Neuronal stem cell (in vitro differentiated cells): Measurements from ENCODE around the gene COL11A1.

Experiments
- DNase-seq: peaks from one replicate; pipeline ENCODE4 v3.0.0-alpha.2; 2013; ENCODE audit warnings: low spot score
- H2AFZ ChIP-seq: one replicate; pipeline ENCODE4 v1.6.1; 2013; ENCODE audit warnings: mild to moderate bottlenecking, low read length, inconsistent platforms
- H2AK5ac ChIP-seq: 2 replicates; pipeline ENCODE4 v1.6.1; 2013; ENCODE audit warnings: low read depth, mild to moderate bottlenecking, inconsistent platforms, low read length, moderate library complexity, mixed read lengths
- H2BK120ac ChIP-seq: 2 replicates; pipeline ENCODE4 v1.6.1; 2013; ENCODE audit warnings: low read depth, mild to moderate bottlenecking, inconsistent platforms, low read length, moderate library complexity, mixed read lengths
- H2BK12ac ChIP-seq: one replicate; pipeline ENCODE4 v1.6.1; 2013; ENCODE audit warnings: low read length, inconsistent platforms
- H2BK15ac ChIP-seq: 2 replicates; pipeline ENCODE4 v1.6.1; 2013; ENCODE audit warnings: mild to moderate bottlenecking, low read length, inconsistent platforms, mixed read lengths
- H2BK5ac ChIP-seq: one replicate; pipeline ENCODE4 v1.6.1; 2013; ENCODE audit warnings: inconsistent platforms, mild to moderate bottlenecking, low read length, moderate library complexity
- H3K14ac ChIP-seq: one replicate; pipeline ENCODE4 v1.6.1; 2013; ENCODE audit warnings: low read length, inconsistent platforms
- H3K18ac ChIP-seq: 2 replicates; pipeline ENCODE4 v1.6.1; 2013; ENCODE audit warnings: low read length, inconsistent platforms
- H3K23ac ChIP-seq: 2 replicates; pipeline ENCODE4 v1.6.1; 2013; ENCODE audit warnings: low read depth, mild to moderate bottlenecking, mixed read lengths, low read length, inconsistent platforms; ENCODE audit not compliant: poor library complexity
- H3K27ac ChIP-seq: replicated peaks from 3 replicates; pipeline ENCODE4 v1.5.1; 2013; ENCODE audit warnings: low read length, inconsistent platforms
- H3K27me3 ChIP-seq, 3 experiments: 2 replicates each; pipeline ENCODE4 v1.6.1; 2013; ENCODE audit warnings: low read length in 3 of 3, mild to moderate bottlenecking in 2 of 3, inconsistent platforms in 1 of 3, low read depth in 1 of 3, mixed read lengths in 1 of 3, moderate library complexity in 1 of 3; ENCODE audit not compliant: control insufficient read depth in 3 of 3, insufficient read depth in 3 of 3
- H3K36me3 ChIP-seq, 2 donors: replicated peaks in 1 of 2; 2 replicates each; pipeline ENCODE4 v1.6.1; 2013; ENCODE audit warnings: low read length in 2 of 2; ENCODE audit not compliant: control insufficient read depth in 2 of 2, insufficient read depth in 2 of 2
- H3K4ac ChIP-seq: 2 replicates; pipeline ENCODE4 v1.6.1; 2013; ENCODE audit warnings: inconsistent platforms, mild to moderate bottlenecking, low read length, moderate library complexity
- H3K4me1 ChIP-seq, 2 donors: 1 replicate in 1 of 2; 2 replicates in 1 of 2; pipeline ENCODE4 v1.6.1; 2013; ENCODE audit warnings: low read length in 2 of 2, low read depth in 1 of 2; ENCODE audit not compliant: control insufficient read depth in 2 of 2, insufficient read depth in 1 of 2
- H3K4me2 ChIP-seq: one replicate; pipeline ENCODE4 v1.6.1; 2013; ENCODE audit warnings: mild to moderate bottlenecking, low read length, inconsistent platforms; ENCODE audit not compliant: insufficient read depth, poor library complexity, severe bottlenecking
- H3K4me3 ChIP-seq, 2 donors: 2 replicates each; pipeline ENCODE4 v1.5.1; 2013; ENCODE audit warnings: low read length in 2 of 2, mild to moderate bottlenecking in 2 of 2, inconsistent platforms in 1 of 2, moderate library complexity in 1 of 2
- H3K79me1 ChIP-seq: one replicate; pipeline ENCODE4 v1.6.1; 2013; ENCODE audit warnings: low read depth, mild to moderate bottlenecking, inconsistent platforms, low read length, moderate library complexity
- H3K9ac ChIP-seq: one replicate; pipeline ENCODE4 v1.6.1; 2013; ENCODE audit warnings: mild to moderate bottlenecking, low read depth, low read length, inconsistent platforms; ENCODE audit not compliant: poor library complexity
- H3K9me3 ChIP-seq, 2 donors: replicated peaks in 1 of 2; 2 replicates each; pipeline versions ENCODE3 to v1.6.1; 2013; ENCODE audit warnings: low read length in 2 of 2, mild to moderate bottlenecking in 2 of 2, inconsistent platforms in 1 of 2, low read depth in 1 of 2, mixed read lengths in 1 of 2, moderate library complexity in 1 of 2; ENCODE audit not compliant: control insufficient read depth in 2 of 2, insufficient read depth in 1 of 2
- H4K8ac ChIP-seq: one replicate; pipeline ENCODE4 v1.6.1; 2013; ENCODE audit warnings: low read depth, mild to moderate bottlenecking, inconsistent platforms, low read length, moderate library complexity
- H4K91ac ChIP-seq: one replicate; pipeline ENCODE4 v1.6.1; 2013; ENCODE audit warnings: low read length, low read depth, mild to moderate bottlenecking, inconsistent platforms; ENCODE audit not compliant: poor library complexity
- WGBS, 2 donors: extraction: QIAGEN DNeasy Blood & Tissue Kit; methylation state at CpG; one replicate each; pipeline ENCODE4 v1.1.7; 2013; ENCODE audit warnings: missing lambda C conversion rate in 2 of 2, mixed read lengths in 1 of 2; ENCODE audit not compliant: insufficient read length in 2 of 2, insufficient replicate concordance in 1 of 2; ENCODE audit errors: extremely low coverage in 2 of 2; 5-methylcytosine and 5-hydroxymethylcytosine counted together

COL11A1 gene

DNA sequence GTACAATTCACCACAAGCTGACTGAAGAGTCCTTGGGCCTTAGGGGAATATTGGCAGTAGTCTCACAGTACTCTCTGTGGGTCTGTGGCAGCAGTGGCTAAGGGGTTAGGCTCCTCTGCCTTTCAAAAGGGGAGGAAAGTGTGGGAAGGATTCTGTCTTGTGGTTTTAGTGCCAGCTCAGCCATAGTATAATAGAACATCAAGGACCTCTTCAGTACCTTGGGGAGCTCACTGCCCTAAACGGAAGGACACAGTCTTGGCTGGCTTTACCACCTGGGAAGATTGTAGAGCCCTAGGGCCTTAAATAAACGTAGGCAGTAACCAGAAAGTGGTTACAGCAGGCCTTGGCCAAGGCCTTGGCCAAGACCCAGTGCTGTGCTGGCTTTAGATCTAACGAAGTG, 265.7 kb downstream of the COL11A1 start:
- Histone ChIP-seq H3K4me3 (no peak overlapping the region), H3K14ac (no peak overlapping the region), H3K4ac (no peak overlapping the region)

GRCh38 chr1:102840741-102841140, 267.6 kb downstream of the COL11A1 start:
- Histone ChIP-seq H3K27me3 (no peaks in the 10 kb centered on the region), H3K27ac (no peak overlapping the region), H3K4me2 (no peak overlapping the region), H3K9me3 (no peaks in the 10 kb centered on the region), H2BK120ac (no peak overlapping the region), H4K8ac (no peak overlapping the region), H3K4ac (no peak overlapping the region), H3K14ac (no peak overlapping the region), H3K4me3 (no peak overlapping the region), H3K79me1 (no peaks in the 10 kb centered on the region), H3K4me1 (no peaks in the 10 kb centered on the region), H2BK12ac (no peak overlapping the region), H4K91ac (no peak overlapping the region), H3K23ac (no peak overlapping the region), H3K18ac (no peak overlapping the region), H2BK5ac (no peak overlapping the region), H2AK5ac (no peak overlapping the region), H2AFZ (no peak overlapping the region), H2BK15ac (no peak overlapping the region), H3K36me3 (no peaks in the 10 kb centered on the region), H3K9ac (no peak overlapping the region)
- no CpG with 5 or more reads among the region's 5 CpGs for WGBS, 2 donors
- no peak for DNase-seq

More for the DNA sequence above, 265.7 kb downstream of the COL11A1 start:
- Histone ChIP-seq H3K27me3 (no peaks in the 10 kb centered on the region), H4K91ac (no peak overlapping the region), H2BK120ac (no peak overlapping the region), H2AFZ (no peak overlapping the region), H3K9ac (no peak overlapping the region), H4K8ac (no peak overlapping the region), H3K4me2 (no peak overlapping the region), H2AK5ac (no peak overlapping the region), H3K79me1 (no peaks in the 10 kb centered on the region), H3K18ac (no peak overlapping the region), H2BK12ac (no peak overlapping the region), H2BK5ac (no peak overlapping the region), H3K23ac (no peak overlapping the region), H3K9me3 (no peaks in the 10 kb centered on the region), H3K4me1 (no peaks in the 10 kb centered on the region), H3K36me3 (no peaks in the 10 kb centered on the region), H3K27ac (no peak overlapping the region), H2BK15ac (no peak overlapping the region)
- no peak for DNase-seq
- WGBS, 2 donors: no CpG with 5 or more reads among the region's 3 CpGs

DNA sequence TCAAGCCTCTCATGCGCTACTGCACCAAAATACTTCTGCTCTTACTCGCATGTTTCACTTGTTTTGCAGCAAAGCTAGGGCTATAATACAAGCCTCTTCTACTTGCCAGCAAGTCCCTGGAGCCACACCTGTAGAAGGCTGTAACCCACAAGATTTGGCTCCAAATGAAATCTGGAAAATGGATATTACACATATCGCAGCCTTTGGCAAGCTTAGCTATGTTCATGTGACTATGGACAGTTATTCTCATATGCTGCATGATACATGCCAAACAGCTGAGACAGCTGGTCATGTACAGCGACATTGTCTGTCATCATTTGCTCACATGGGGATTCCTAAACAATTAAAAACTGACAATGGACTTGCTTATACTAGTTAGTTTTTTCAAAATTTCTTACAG, 270.3 kb downstream of the COL11A1 start:
- Histone ChIP-seq H2BK15ac (no peak overlapping the region), H3K18ac (no peak overlapping the region), H3K9ac (no peak overlapping the region), H3K23ac (no peak overlapping the region), H3K79me1 (no peaks in the 10 kb centered on the region), H2AFZ (no peak overlapping the region), H3K9me3 (no peaks in the 10 kb centered on the region), H2AK5ac (no peak overlapping the region), H3K14ac (no peak overlapping the region), H2BK12ac (no peak overlapping the region), H3K27me3 (no peaks in the 10 kb centered on the region), H3K27ac (no peak overlapping the region), H4K8ac (no peak overlapping the region), H3K4ac (no peak overlapping the region), H3K36me3 (no peaks in the 10 kb centered on the region), H4K91ac (no peak overlapping the region), H2BK120ac (no peak overlapping the region), H3K4me1 (no peaks in the 10 kb centered on the region), H2BK5ac (no peak overlapping the region), H3K4me3 (no peak overlapping the region), H3K4me2 (no peak overlapping the region)
- DNase-seq: no peak
- WGBS, 2 donors: no CpG with 5 or more reads among the region's 4 CpGs

GRCh38 chr1:102837551-102837950, 270.8 kb downstream of the COL11A1 start:
- H3K9ac ChIP-seq: no peak overlapping the region
- no peaks in the 10 kb centered on the region for H3K79me1 ChIP-seq
- H3K27ac ChIP-seq: no peak overlapping the region
- no CpG with 5 or more reads among the region's 1 CpG for WGBS, 2 donors
- no peak overlapping the region for H2AFZ ChIP-seq
- H4K8ac ChIP-seq: no peak overlapping the region
- DNase-seq: no peak
- no peak overlapping the region for H2AK5ac ChIP-seq
- no peaks in the 10 kb centered on the region for H3K36me3 ChIP-seq
- no peak overlapping the region for H3K18ac ChIP-seq
- no peak overlapping the region for H2BK5ac ChIP-seq
- no peak overlapping the region for H4K91ac ChIP-seq
- no peak overlapping the region for H2BK15ac ChIP-seq
- H3K4me1 ChIP-seq: no peaks in the 10 kb centered on the region
- H3K27me3 ChIP-seq: no peaks in the 10 kb centered on the region
- no peak overlapping the region for H3K14ac ChIP-seq
- H2BK120ac ChIP-seq: no peak overlapping the region
- no peak overlapping the region for H3K4me2 ChIP-seq
- no peak overlapping the region for H3K23ac ChIP-seq
- no peak overlapping the region for H3K4ac ChIP-seq
- no peak overlapping the region for H2BK12ac ChIP-seq
- no peaks in the 10 kb centered on the region for H3K9me3 ChIP-seq
- H3K4me3 ChIP-seq: no peak overlapping the region
